ENCODE measurements around the gene AUNIP. TPM values are rescaled to one million over a fixed set of nuclear protein-coding genes. Genes with fewer than 3 reads are reported as not detected.

AUNIP gene
- total and polyA plus RNA-seq, 2 experiments from 2014 or later = 20.9 to 21.9 TPM

DNA sequence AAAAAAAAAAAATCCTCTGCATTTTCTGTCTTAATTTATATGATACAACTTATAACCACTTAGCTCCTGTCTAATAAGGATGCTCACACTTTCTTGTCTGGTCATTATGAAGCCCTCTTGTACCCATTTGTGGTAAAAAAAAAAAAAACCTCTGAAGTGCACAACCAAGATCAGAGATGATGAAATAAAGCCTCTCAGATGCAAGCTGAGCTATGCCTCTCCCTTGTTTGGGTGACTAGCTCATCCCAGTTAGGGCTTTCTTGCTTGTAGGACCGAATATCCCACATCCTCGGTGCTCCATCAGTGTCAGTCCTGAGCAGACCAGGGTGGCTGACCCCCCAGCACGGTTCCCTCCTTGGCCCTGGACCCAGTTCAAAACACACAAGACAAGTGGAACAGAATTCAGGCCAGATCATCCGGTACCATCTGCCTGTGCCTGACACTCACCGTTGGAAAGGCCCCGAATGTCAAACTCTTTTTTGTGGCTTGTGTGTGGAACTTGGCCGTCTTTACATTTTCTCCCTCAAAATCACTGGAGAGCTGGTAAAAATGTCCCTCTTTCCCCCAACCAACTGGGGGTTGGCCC lies 65.6 kb downstream of the AUNIP start:
- Mint-ChIP-seq H3K36me3 (ENCODE audit: low read depth) (no peaks in the 10 kb centered on the region), H3K4me1 (peaks cover 17% of the 10 kb centered on the region), H3K27ac (no peak overlapping the region), H3K9me3 (no peaks in the 10 kb centered on the region), H3K27me3 (ENCODE audit: insufficient read depth, low read depth, poor library complexity) (peaks cover 17% of the 10 kb centered on the region), H3K4me3 (no peak overlapping the region)
- peaks cover 3% of the 10 kb centered on the region for H3K4me1 ChIP-seq (ENCODE audit: insufficient read depth)
- H3K4me3 ChIP-seq = no peak overlapping the region
- no peak for ATAC-seq
- no peak overlapping the region for H3K27ac ChIP-seq (ENCODE audit: low read depth)
- H3K4me2 ChIP-seq = no peak overlapping the region
- no peaks in the 10 kb centered on the region for H3K79me2 ChIP-seq (replicated peaks; ENCODE audit: insufficient read depth)
- H2AFZ ChIP-seq = no peak overlapping the region
- DNase-seq (ENCODE audit: low spot score) = no peak
- H4K20me1 ChIP-seq (replicated peaks; ENCODE audit: insufficient read depth) = no peaks in the 10 kb centered on the region; the same call in 1 of the 2 replicates
- TF ChIP-seq STAT1 (IDR thresholded peaks at IDR 0.05; ENCODE audit: unreplicated experiment) = no peak
- TF ChIP-seq EZH2phosphoT487 (IDR thresholded peaks at IDR 0.05; ENCODE audit: unreplicated experiment) = no peak
- no peak for TF ChIP-seq JUNB (IDR thresholded peaks at IDR 0.05; ENCODE audit: unreplicated experiment)
- TF ChIP-seq POLR2AphosphoS5 (IDR thresholded peaks at IDR 0.05; ENCODE audit: low read depth) = no peak
- TF ChIP-seq ZNF331 (CRISPR knock-in tag; IDR thresholded peaks at IDR 0.05; ENCODE audit: low read depth) = no peak
- TF ChIP-seq NANOG (IDR thresholded peaks at IDR 0.05; ENCODE audit: borderline replicate concordance) = no peak
- no peak for TF ChIP-seq ZNF114 (CRISPR knock-in tag; IDR thresholded peaks at IDR 0.05)
- TF ChIP-seq, protein P1, sequence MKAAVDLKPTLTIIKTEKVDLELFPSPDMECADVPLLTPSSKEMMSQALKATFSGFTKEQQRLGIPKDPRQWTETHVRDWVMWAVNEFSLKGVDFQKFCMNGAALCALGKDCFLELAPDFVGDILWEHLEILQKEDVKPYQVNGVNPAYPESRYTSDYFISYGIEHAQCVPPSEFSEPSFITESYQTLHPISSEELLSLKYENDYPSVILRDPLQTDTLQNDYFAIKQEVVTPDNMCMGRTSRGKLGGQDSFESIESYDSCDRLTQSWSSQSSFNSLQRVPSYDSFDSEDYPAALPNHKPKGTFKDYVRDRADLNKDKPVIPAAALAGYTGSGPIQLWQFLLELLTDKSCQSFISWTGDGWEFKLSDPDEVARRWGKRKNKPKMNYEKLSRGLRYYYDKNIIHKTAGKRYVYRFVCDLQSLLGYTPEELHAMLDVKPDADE (IDR thresholded peaks at IDR 0.05) = no peak
- no peak for TF ChIP-seq ZNF462 (CRISPR knock-in tag; IDR thresholded peaks at IDR 0.05)
- no peak for TF ChIP-seq EZH2 (IDR thresholded peaks at IDR 0.05; ENCODE audit: low read depth, unreplicated experiment)
- no peak for TF ChIP-seq CREB1 (CRISPR knock-in tag; IDR thresholded peaks at IDR 0.05; ENCODE audit: low read depth)
- TF ChIP-seq, protein P2, sequence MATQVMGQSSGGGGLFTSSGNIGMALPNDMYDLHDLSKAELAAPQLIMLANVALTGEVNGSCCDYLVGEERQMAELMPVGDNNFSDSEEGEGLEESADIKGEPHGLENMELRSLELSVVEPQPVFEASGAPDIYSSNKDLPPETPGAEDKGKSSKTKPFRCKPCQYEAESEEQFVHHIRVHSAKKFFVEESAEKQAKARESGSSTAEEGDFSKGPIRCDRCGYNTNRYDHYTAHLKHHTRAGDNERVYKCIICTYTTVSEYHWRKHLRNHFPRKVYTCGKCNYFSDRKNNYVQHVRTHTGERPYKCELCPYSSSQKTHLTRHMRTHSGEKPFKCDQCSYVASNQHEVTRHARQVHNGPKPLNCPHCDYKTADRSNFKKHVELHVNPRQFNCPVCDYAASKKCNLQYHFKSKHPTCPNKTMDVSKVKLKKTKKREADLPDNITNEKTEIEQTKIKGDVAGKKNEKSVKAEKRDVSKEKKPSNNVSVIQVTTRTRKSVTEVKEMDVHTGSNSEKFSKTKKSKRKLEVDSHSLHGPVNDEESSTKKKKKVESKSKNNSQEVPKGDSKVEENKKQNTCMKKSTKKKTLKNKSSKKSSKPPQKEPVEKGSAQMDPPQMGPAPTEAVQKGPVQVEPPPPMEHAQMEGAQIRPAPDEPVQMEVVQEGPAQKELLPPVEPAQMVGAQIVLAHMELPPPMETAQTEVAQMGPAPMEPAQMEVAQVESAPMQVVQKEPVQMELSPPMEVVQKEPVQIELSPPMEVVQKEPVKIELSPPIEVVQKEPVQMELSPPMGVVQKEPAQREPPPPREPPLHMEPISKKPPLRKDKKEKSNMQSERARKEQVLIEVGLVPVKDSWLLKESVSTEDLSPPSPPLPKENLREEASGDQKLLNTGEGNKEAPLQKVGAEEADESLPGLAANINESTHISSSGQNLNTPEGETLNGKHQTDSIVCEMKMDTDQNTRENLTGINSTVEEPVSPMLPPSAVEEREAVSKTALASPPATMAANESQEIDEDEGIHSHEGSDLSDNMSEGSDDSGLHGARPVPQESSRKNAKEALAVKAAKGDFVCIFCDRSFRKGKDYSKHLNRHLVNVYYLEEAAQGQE (IDR thresholded peaks at IDR 0.05; ENCODE audit: unreplicated experiment) = no peak
- no peak for TF ChIP-seq CTCF (conservative IDR thresholded peaks at IDR 0.05; ENCODE audit: low read depth in 2 of 2)
- no peaks in the 10 kb centered on the region for H3K9me2 ChIP-seq (ENCODE audit: insufficient read depth)
- no peaks in the 10 kb centered on the region for H3K27me3 ChIP-seq (ENCODE audit: insufficient read depth)
- H3F3A ChIP-seq (replicated peaks; ENCODE audit: low read depth) = peaks cover 4% of the 10 kb centered on the region; the same call in 1 of the 2 replicates
- H3K36me3 ChIP-seq (ENCODE audit: insufficient read depth) = no peaks in the 10 kb centered on the region

Measured in GM23338 (cell line).